Measurements from ENCODE around the gene CDC25C.

CDC25C gene

GRCh38 chr5:138364576-138364975 is 33.0 kb upstream of the CDC25C start:
- TF ChIP-seq, protein P1, sequence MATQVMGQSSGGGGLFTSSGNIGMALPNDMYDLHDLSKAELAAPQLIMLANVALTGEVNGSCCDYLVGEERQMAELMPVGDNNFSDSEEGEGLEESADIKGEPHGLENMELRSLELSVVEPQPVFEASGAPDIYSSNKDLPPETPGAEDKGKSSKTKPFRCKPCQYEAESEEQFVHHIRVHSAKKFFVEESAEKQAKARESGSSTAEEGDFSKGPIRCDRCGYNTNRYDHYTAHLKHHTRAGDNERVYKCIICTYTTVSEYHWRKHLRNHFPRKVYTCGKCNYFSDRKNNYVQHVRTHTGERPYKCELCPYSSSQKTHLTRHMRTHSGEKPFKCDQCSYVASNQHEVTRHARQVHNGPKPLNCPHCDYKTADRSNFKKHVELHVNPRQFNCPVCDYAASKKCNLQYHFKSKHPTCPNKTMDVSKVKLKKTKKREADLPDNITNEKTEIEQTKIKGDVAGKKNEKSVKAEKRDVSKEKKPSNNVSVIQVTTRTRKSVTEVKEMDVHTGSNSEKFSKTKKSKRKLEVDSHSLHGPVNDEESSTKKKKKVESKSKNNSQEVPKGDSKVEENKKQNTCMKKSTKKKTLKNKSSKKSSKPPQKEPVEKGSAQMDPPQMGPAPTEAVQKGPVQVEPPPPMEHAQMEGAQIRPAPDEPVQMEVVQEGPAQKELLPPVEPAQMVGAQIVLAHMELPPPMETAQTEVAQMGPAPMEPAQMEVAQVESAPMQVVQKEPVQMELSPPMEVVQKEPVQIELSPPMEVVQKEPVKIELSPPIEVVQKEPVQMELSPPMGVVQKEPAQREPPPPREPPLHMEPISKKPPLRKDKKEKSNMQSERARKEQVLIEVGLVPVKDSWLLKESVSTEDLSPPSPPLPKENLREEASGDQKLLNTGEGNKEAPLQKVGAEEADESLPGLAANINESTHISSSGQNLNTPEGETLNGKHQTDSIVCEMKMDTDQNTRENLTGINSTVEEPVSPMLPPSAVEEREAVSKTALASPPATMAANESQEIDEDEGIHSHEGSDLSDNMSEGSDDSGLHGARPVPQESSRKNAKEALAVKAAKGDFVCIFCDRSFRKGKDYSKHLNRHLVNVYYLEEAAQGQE (IDR thresholded peaks at IDR 0.05; ENCODE audit: insufficient read depth in 1 of 2, low read depth in 2 of 2, low read length in 2 of 2): no peak
- TF ChIP-seq TAF1 (IDR thresholded peaks at IDR 0.05; ENCODE audit: borderline replicate concordance, insufficient read depth, low read length) (no peak), FOXP2 (optimal IDR thresholded peaks at IDR 0.05; ENCODE audit: borderline replicate concordance, extremely low read depth, extremely low read length, insufficient read depth) (no peak), SIN3A (IDR thresholded peaks at IDR 0.05; ENCODE audit: borderline replicate concordance, insufficient read depth, low read length) (no peak), POLR2AphosphoS5 (IDR thresholded peaks at IDR 0.05; ENCODE audit: low read depth, low read length) (no peak)

DNA sequence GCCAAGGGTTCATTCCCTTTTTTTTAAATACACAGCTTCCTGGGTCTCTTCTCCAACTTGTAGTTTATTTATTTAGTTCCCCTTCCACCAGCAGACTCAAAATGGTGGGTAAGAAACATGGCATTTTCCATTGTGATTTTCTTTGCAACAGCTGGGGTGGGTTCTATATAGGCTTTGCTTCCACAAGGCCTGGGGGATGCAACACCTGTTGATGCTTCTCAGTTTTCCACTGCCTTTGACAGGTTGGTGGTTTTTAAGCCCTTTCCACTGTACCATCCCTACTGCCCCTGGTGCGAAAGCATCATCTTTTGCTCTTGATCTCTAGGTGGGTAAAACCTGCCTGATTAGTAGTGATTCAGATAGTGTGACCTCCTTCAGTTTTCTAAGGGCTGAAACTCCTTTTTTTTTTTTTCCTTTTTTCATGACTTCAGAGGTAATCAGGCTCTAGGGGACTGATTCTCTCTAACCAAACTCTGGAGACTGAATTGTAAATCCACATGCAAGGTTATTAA is 29.4 kb upstream of the CDC25C start:
- no peak for TF ChIP-seq FOXP2 (optimal IDR thresholded peaks at IDR 0.05; ENCODE audit: borderline replicate concordance, extremely low read depth, extremely low read length, insufficient read depth)
- no peak for TF ChIP-seq SIN3A (IDR thresholded peaks at IDR 0.05; ENCODE audit: borderline replicate concordance, insufficient read depth, low read length)
- no peak for TF ChIP-seq POLR2AphosphoS5 (IDR thresholded peaks at IDR 0.05; ENCODE audit: low read depth, low read length)
- TF ChIP-seq, protein P1 (IDR thresholded peaks at IDR 0.05; ENCODE audit: insufficient read depth in 1 of 2, low read depth in 2 of 2, low read length in 2 of 2): no peak
- no peak for TF ChIP-seq TAF1 (IDR thresholded peaks at IDR 0.05; ENCODE audit: borderline replicate concordance, insufficient read depth, low read length)

- TF ChIP-seq SIN3A (IDR thresholded peaks at IDR 0.05; ENCODE audit: borderline replicate concordance, insufficient read depth, low read length) (no peak), TAF1 (IDR thresholded peaks at IDR 0.05; ENCODE audit: borderline replicate concordance, insufficient read depth, low read length) (no peak), POLR2AphosphoS5 (IDR thresholded peaks at IDR 0.05; ENCODE audit: low read depth, low read length) (no peak), FOXP2 (optimal IDR thresholded peaks at IDR 0.05; ENCODE audit: borderline replicate concordance, extremely low read depth, extremely low read length, insufficient read depth) (no peak)
- TF ChIP-seq, protein P1 (IDR thresholded peaks at IDR 0.05; ENCODE audit: insufficient read depth in 1 of 2, low read depth in 2 of 2, low read length in 2 of 2): no peak
Measured at GRCh38 chr5:138359621-138360020, 28.0 kb upstream of the CDC25C start.

DNA sequence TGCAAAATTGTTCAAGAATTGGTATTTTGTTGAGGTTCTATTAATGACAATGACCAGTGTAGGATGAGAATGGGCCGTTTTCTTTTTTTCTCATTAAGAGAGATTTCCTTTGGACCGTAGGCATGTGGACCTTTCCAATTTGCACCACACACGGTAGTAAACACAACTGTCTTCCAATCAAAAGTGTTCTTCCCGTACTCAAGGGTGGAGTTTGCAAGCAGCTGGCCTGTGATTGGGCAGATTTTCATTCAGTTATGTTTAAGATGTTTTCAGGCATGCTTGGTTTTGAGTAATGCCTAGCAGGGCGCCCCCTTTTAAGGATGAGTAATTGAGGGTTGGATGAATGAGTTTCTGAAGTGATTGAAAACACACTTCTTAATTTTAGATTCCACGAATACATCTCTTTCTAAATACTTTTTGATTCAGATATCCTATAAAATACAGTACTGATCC is 23.3 kb upstream of the CDC25C start:
- no peak for TF ChIP-seq FOXP2 (optimal IDR thresholded peaks at IDR 0.05; ENCODE audit: borderline replicate concordance, extremely low read depth, extremely low read length, insufficient read depth)
- peak; percentile 77; the same call in 1 of the 2 replicates for TF ChIP-seq SIN3A (IDR thresholded peaks at IDR 0.05; ENCODE audit: borderline replicate concordance, insufficient read depth, low read length)

DNA sequence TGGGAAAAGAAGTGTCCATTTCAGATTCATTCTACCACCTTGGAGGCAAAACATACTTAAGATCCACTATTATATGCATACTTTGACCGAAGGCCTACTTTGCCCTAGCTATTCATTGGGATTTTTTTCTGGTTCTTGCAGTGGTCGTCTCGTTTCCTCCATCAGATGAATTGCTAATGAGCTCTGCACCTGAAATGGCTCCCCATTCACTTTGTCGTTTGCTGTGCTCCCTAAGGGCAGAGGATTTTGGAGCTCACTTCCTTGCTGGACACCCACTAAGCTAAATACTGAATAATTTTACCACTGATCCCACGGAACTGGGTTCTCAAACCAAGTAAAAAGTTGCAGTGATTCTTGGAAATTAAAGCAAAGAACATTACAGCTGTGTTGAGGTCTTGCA is 22.8 kb upstream of the CDC25C start:
- TF ChIP-seq FOXP2 (optimal IDR thresholded peaks at IDR 0.05; ENCODE audit: borderline replicate concordance, extremely low read depth, extremely low read length, insufficient read depth) (no peak), SIN3A (IDR thresholded peaks at IDR 0.05; ENCODE audit: borderline replicate concordance, insufficient read depth, low read length) (no peak), TAF1 (IDR thresholded peaks at IDR 0.05; ENCODE audit: borderline replicate concordance, insufficient read depth, low read length) (no peak), POLR2AphosphoS5 (IDR thresholded peaks at IDR 0.05; ENCODE audit: low read depth, low read length) (no peak)
- TF ChIP-seq, protein P1 (IDR thresholded peaks at IDR 0.05; ENCODE audit: insufficient read depth in 1 of 2, low read depth in 2 of 2, low read length in 2 of 2): no peak
